Kidney tubule cell (primary cell): ENCODE results near the gene ACVR1.

Source experiments
- DNase-seq: peaks from one replicate; pipeline ENCODE4 v3.0.0-alpha.2; 2018; ENCODE audit warnings: low spot score

The ACVR1 gene

DNA sequence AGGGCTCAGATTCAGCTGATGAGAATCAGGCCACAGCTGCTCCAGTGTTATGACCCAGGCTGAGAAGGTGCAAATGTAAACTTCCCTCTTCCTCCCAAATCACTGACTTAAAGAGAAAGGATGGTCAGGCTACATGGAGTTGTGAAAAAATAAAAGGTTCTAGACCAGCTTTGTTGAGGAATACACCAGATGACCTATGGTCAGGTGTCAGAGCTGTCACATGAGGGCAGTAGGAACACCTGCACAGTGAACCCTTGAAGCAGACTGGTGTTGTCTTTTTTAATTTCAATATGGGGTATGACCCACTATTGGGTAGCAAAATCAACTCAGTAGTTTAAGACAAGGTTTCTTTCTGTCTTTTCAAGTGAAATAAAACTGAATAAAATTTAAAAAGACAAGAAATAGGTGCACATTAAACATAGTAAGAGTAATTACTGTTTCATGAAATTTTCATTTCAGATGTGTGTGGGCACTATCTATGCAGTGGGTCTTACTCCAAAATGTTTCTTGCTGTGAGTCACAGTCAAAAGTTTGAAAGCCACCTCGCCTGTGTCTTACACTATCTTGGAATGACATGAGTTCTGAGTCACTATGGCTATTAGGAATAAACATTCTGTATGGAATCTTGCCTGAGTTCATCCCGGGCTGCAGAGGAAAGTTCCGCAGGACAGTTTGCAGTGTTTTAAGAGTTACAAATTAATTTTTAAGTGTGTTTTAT, 83.6 kb downstream of the ACVR1 start:
- peak; percentile 68 for DNase-seq

DNA sequence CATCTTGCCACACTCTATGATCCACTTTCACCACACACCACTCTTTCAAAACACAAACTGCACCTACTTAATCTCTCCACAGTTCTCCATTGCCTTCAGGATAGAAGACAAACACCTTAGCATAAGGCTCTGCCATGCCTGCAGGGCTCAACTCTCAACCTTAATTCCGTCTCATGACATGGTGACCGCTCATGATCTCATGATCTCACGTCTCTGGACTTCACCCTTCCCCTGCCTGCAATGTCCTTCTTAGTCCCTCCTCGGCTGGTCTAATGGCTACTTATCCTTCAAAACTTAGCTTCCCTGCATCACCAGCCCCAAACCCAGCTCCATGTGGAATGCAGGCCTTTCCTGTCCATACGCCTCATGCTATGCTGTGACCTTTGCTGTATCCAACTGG, 85.3 kb downstream of the ACVR1 start:
- DNase-seq: peak; percentile 54

DNA sequence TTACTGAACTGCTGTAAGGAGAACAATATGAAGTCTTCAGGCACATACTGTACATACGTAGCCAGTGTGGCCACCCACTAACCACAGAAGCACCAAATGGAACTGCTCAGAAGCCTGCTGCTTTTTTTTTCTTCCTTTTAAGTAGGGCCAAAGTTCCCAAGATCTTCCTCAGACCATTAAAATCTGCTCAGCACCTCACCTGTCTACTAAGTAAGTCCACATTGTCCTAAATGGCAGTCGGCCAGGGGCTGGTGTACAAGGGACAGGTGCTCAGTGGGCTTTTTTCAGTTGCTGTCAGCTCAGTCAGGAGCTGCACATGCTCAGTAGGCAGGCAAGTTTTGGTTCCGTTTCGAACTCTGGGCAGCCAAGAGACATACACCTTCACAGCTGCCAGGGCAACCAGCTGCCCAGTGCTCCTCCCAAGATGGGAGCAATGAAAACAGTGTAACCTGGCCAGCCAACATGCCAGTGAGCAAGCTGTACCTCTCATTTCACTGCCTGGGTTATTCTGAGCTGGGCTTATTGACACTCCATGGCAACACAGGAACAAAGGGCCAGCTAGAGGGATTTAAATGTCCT, 86.1 kb downstream of the ACVR1 start:
- peak; percentile 53 for DNase-seq

- DNase-seq: no peak
Observed at GRCh38 chr2:157789256-157789655, 86.9 kb downstream of the ACVR1 start.

DNA sequence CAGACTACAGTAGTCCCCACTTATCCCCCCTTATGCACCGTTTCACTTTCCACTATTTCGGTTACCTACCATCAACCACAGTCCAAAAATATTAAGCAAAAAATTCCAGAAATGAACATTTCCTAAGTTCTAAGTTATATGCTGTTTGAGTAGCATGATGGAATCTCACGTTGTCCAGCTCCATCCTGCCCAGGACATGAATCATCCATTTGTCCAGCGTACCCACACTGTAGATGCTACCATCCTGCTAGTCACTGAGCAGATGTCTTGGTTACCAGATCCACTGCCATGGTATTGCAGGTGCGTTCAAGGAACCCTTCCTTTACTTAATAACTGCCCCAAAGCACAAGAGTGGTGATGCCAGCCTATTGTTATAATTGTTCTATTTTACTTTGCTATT, 87.9 kb downstream of the ACVR1 start:
- DNase-seq: no peak

DNA sequence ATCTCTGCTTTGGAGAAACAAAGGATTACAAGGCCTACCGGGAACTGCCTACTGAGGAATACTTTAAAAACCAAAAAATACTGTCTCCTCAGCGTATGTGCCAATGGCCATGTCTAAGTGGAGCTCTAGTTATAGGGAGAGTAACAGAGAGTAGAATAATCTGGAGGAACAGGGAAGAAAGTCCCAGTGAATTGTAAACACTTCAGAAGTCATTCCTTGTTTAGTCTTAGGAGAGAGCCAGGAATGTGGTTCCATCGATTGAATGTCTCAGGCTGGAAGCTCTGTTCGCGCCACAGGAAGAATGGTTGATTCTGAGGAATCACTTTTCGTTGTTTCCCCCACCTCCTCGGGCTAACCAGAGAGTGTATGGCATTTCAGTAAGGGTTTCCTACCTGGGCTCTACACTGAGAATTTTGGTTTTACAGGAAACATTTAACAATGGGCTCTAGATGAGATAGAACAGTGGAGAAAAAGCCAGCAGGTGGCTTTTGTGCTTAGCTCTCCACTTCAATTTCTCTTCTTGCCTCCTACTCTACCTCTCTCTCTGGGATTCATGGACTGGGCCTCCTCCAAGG, 88.7 kb downstream of the ACVR1 start:
- DNase-seq: no peak

DNA sequence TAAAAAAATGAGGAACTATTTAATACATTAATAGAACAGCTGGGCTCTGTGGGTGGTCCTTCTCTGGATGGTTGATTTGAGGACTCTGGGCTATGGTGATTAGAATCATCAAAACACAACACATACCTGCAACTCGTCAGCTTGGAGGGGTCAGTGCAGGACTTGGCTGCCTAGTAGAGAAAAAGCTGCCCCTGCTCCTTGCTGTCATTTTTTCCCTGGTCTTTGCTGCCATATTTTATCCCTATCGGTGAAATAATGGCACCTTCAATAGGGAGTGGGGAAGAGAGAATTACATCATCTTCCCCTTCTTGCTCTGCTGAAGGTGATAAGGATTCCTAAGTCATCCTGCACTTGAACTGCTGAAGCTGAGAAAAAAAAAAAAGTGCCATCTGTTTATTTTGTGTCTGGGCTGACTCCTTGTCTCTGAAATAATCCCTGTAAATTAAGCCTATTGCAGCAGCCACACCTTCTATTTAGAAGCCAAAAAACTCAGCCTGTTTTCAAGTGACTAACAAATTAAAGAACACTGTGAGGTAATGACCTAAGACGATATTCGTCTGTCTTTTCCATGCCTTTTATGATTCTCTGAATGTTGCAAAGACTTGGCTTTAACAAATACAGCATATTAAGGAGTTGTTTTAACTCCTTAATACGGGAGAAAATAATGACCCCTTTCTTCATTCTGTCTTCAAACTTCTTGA, 89.3 kb downstream of the ACVR1 start:
- DNase-seq: no peak

DNA sequence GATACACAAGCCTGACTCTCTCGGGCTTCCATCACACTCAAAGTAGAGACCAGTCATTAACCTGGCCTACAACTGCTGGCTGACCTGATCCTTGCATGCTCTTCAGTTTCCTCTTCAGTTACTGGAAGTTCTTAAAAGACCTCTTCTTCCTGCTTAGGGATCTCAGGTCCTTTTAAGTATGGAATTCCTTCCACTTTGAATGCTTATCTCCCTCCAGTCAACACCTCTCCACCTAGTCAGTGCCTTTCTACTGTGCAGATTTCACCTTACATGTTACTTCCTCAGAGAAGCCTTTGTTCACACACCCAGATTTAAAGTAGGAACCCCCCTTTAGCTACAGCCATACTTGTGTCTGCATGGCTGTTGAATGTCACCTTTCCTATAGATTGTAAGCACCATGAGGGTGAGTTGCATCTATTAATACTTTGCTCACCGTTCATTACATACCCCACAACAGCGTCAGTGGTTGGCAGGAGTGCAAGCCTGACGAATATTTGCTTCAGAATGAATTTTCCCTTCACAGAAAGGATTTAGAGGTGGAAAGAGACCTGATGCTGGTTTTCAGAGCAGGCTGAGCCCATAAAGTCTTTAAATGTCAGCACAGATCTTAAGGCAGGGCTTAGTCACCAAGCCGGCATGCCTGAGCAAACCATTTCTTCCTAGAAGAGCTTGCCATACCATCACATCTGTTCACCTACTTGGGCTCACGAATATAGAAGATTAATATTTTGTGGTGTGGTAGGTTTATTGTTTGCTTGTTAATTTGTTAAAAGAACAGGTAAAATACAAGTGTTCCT, 90.1 kb downstream of the ACVR1 start:
- peak; percentile 36 for DNase-seq

DNA sequence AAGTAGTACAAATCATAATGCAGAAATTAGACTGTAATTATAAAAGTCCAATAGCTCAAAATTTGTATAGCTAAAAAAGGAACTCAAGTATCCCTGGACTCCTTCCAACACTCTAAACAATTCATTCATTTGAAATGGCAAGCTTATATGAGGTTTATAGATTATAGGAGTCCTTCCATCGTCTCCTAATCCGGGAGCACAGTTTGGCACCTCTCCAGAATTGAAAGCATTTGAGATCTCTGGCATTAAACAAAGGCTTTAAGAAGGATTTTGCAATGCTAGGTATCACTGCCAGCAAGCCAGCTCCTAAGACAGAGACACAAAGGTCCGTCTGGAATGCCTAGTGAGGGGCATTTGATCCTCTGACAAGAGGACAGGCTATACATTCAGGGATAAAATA, 90.9 kb downstream of the ACVR1 start:
- DNase-seq: no peak

DNA sequence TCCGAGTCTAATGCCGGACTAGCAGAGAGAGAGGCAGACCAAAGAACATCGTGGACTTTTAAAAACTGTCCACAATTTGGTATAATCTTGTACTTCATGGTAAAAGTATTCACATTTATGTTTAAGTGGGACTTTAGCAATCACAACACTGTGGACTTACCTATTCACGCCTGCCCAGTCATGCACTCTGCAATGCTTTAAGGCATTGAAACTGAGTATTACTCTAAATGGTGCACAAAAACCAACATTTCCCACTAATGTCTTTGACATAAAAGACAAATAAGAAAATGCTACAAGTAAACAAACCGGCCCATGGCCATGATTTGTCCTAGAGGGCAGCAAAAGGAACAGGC, 91.3 kb downstream of the ACVR1 start:
- no peak for DNase-seq

DNA sequence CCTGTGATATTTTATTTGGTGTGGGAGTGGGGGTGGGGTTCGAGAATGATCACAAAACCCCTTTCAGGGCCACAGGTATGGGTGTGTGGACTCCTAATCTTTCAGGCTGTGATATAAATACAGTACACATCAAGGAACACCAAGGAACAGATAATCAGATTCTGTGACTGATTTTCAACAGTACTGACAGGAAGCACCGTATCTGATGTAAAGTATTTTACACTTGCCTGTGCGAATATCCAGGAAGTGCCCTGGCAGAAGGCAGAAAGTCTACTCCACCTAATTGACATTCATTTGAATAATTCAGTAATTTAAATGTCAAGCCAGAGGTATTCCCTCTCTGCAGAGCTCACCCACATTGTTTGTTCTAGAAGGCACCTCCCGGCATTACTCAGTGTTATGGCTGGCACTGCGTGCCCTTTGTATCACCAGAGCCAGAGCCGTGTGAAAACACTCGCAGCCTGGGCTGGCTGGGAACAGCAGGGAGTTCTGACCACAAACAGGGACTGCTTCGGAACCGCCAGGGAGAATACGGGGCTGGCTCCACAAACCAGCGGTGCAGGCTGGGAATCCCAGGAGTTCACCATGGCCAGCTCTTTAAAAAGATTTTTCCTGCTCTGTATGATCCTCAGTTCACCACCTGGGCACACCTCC, 91.8 kb downstream of the ACVR1 start:
- peak; percentile 86 for DNase-seq

GRCh38 chr2:157783245-157783644, 92.9 kb downstream of the ACVR1 start:
- DNase-seq: no peak

GRCh38 chr2:157782057-157782845, 93.9 kb downstream of the ACVR1 start:
- DNase-seq: peak; percentile 32

- no peak for DNase-seq
Observed at GRCh38 chr2:157780211-157780610, 95.9 kb downstream of the ACVR1 start.

DNA sequence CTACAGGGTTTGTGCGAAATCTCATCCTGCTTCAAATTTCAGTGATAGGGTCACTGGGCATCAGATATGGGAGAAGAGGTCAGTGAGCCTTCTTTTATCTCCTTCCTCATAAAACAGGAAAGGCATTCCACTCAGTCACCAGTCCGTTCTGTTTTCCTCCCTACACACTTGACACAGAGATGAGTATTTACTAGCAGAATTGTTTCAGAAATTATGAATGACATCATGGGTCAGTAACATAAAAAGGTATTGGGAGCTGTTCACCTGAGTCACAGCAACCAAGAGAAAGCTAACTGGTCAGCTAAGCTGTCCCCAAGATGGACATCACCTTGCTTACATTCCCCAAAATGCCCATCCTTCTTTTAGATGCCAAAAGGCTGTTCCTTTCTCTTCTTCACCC, 96.3 kb downstream of the ACVR1 start:
- DNase-seq: peak; percentile 78

DNA sequence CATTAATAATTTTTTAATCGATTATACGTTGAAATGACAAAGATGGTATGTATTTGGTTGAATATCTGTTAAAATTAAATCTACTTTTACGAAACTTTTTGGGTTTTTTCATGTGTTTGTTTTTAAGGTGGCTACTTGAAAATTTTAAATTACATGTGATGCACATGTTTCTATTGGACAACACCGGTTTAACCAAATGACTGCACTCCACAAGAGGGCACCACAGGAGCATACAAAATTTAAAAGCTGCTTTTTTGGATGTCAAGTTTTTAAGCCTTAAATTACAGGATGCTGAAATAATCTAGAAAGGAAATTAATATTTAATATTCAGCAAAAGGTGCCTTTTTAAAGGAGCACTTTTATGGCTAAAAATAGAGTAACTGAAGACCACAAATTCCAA, 98.7 kb downstream of the ACVR1 start:
- peak; percentile 55 for DNase-seq

DNA sequence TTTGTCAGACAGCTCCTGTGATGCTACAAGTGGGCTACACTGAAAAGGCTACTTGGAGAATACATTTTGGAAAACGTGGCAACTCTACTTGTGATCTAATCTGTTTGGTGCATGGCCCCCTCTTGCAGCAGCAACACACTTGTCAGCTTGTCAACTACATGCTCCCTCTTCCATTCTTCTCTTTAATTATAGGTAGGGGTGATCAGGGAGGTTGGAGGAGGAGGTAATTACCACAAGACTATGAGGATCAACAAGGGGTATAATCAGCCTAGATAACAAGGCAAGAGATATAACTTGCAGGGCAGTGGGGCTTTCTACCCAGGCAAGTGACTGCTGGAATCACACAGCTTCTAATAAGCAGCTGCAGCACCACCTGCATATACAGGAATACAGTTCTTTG, 104.9 kb downstream of the ACVR1 start:
- no peak for DNase-seq

GRCh38 chr2:157769856-157770255, 106.3 kb downstream of the ACVR1 start:
- DNase-seq: no peak

- no peak for DNase-seq
Observed at GRCh38 chr2:157764386-157764785, 111.7 kb downstream of the ACVR1 start.

GRCh38 chr2:157761520-157761919, 114.6 kb downstream of the ACVR1 start:
- DNase-seq: no peak

GRCh38 chr2:157760949-157761348, 115.2 kb downstream of the ACVR1 start:
- DNase-seq: no peak
